DMS 273 (cell line): ENCODE data around the gene ACOD1.

Experiments used
- DNase-seq: peaks from one replicate; lab custom pipeline; 2025; ENCODE audit not compliant: unreplicated experiment; lab: John Stamatoyannopoulos, UW

ACOD1 gene

GRCh38 chr13:76983676-76984075 is 35.4 kb downstream of the ACOD1 start:
- no peak for DNase-seq

GRCh38 chr13:76991432-76991795 is 43.1 kb downstream of the ACOD1 start:
- no peak for DNase-seq

- DNase-seq: peak; percentile 94
Measured at GRCh38 chr13:76991796-76992547, 43.7 kb downstream of the ACOD1 start, which contains the start of gene CLN5. Gene CLN5 (plus strand): TSS chr13:76992081. CDS start chr13:76992099, 18 bp downstream.

DNA sequence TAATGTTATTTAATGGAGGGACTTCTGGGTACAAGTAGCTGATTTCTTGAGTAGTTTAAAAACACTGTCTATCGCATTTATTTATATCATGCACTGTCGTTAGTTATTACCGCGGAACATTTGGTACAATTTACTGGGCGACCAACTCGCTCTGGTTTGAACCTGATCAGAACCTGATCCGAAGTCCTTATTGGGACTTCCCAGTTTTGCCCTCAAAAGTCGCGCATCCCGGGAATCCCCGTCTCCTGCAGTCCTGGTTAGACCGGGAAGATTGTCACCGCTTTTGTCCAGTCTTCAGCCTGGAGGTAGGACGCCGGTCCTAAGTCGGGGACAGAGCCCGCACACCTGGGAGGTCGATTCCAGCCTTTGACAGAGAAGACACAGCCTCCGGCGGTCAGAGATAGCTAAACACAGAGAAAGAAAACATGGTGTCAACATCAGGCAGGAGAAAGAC is 44.3 kb downstream of the ACOD1 start:
- DNase-seq: peak; percentile 35

DNA sequence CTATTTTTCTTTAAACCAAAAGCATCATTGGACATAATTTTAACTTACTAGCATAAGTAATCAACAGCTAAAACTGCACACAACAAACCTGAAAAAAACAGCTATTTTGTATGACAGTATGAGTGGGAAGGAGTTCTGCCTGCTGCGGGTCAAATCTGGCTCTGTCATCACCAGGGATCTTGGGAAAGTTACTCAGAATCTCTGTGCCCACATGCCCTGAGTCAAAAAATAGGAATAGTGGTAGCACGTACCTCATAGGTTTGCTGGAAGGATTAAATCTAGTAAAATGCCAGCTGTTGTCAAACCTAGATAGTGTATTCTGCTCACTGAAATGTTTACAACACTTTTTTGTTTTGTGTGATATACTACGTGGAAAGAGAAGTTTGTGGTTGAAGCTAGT is 44.7 kb downstream of the ACOD1 start:
- DNase-seq: peak; percentile 20

GRCh38 chr13:76993473-76993872 is 45.2 kb downstream of the ACOD1 start:
- no peak for DNase-seq

GRCh38 chr13:76994281-76994680 is 46.0 kb downstream of the ACOD1 start:
- DNase-seq: no peak

- no peak for DNase-seq
Measured at GRCh38 chr13:77000475-77000874, 52.2 kb downstream of the ACOD1 start.

- no peak for DNase-seq
Measured at GRCh38 chr13:77001540-77001939, 53.2 kb downstream of the ACOD1 start.

- no peak for DNase-seq
Measured at GRCh38 chr13:77001963-77002587, 53.8 kb downstream of the ACOD1 start.

DNA sequence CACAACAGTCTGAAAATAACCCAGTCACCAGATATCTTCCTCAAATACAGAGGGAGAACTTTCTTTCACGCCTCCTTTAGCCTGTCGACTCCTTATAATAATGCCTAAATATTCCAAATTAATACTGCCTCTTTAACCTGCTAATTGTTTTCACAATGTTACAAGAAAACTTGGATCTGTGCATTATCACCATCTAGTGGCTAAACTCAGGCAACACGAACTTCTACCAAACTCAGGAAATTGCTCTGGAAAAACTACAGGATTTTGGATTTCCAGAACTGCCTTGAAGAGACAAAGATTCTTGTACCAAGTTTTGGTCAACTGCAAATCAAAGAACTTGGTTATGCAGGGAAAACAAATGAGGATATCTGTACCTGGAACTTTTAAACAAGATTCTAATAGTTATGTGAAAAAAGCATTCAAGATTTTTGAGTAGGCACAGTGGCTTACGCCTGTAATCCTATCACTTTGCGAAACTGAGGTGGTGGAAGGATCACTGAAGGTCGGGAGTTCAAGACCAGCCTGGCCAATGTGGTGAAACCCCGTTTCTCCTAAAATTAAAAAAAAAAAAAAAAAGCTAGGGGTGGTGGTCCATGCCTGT is 54.4 kb downstream of the ACOD1 start:
- peak; percentile 52 for DNase-seq
